Heart right ventricle (tissue), 16 donors: ENCODE results near the gene TBC1D22A. TPM values are rescaled to one million over a fixed set of nuclear protein-coding genes. Genes with fewer than 3 reads are reported as not detected.

Source experiments
- ATAC-seq, 8 donors: fragments of 200-7000 bp; cut with Tn5 transposase; one replicate each; pipeline ENCODE4 v1.9.1; 2020; ENCODE audit warnings: mild to moderate bottlenecking in 8 of 8, moderate library complexity in 8 of 8, moderate number of reproducible peaks in 1 of 8
- DNase-seq, 2 donors: peaks; one replicate each; pipeline ENCODE4 v3.0.0-alpha.2; 2020
- H3K27ac ChIP-seq, 10 donors: fragments of 200-600 bp; sonication (generic) in 2 of 10; one replicate each; pipeline versions ENCODE4 v1.5.0 to v1.8.0; 2020 to 2022; ENCODE audit warnings: mild to moderate bottlenecking in 3 of 10
- H3K27me3 ChIP-seq, 7 donors: fragments of 200-600 bp; one replicate each; pipeline ENCODE4 v1.8.0; 2021 to 2022; ENCODE audit warnings: mild to moderate bottlenecking in 2 of 7
- H3K36me3 ChIP-seq, 9 donors: fragments of 200-600 bp; sonication (generic) in 1 of 9; one replicate each; pipeline versions ENCODE4 v1.5.0 to v1.8.0; 2020 to 2022; ENCODE audit warnings: mild to moderate bottlenecking in 2 of 9
- H3K4me1 ChIP-seq, 9 donors: fragments of 200-600 bp; sonication (generic) in 1 of 9; one replicate each; pipeline versions ENCODE4 v1.5.0 to v1.8.0; 2020 to 2022; ENCODE audit warnings: mild to moderate bottlenecking in 4 of 9
- H3K4me3 ChIP-seq, 10 donors: fragments of 200-600 bp; sonication (generic) in 2 of 10; one replicate each; pipeline versions ENCODE4 v1.5.0 to v1.8.0; 2020 to 2022; ENCODE audit warnings: mild to moderate bottlenecking in 7 of 10, moderate library complexity in 2 of 10
- H3K9me3 ChIP-seq, 11 donors: fragments of 200-600 bp in 10 of 11; sonication (generic) in 2 of 11; one replicate each; pipeline versions ENCODE4 v1.5.0 to v1.8.0; 2013 to 2022; ENCODE audit warnings: mild to moderate bottlenecking in 2 of 11, control low read depth in 1 of 11, moderate library complexity in 1 of 11
- WGBS, 2 donors: extraction: QIAGEN DNeasy Blood & Tissue Kit; methylation state at CpG; one replicate each; pipeline ENCODE4 v1.1.7; 2013; ENCODE audit warnings: inconsistent platforms in 1 of 2; 5-methylcytosine and 5-hydroxymethylcytosine counted together
- intact Hi-C, 10 donors: fragments of 100-400 bp; cut with DNase I; formaldehyde crosslinking; loops; one replicate each; pipeline versions ENCODE4 v1.11.1 to v1.14.2; 2022
- polyA plus RNA-seq, 2 donors: library from polyadenylated mRNA; stranded (reverse); fragments of 200-250 nt; gene quantifications; one replicate each; pipeline ENCODE4 v1.2.3, GENCODE V29; 2013
- total RNA-seq, 10 donors: library from RNA; stranded (reverse); fragmentation: NEBNext Ultra II Directional in 3 of 10; extraction: Animal tissue kit (Norgen Biotek cat#: 25700) in 3 of 10; gene quantifications; one replicate each; pipeline versions ENCODE4 v1.2.1 to v1.2.4, GENCODE V29; 2021 to 2023
- TF ChIP-seq, protein P1 (sequence below), 9 donors: fragments of 200-600 bp; sonication (generic) in 2 of 9; IDR thresholded peaks; one replicate each; pipeline versions ENCODE4 v1.5.0 to v1.8.0; 2021 to 2022; ENCODE audit warnings: antibody characterized with exemption in 9 of 9, mild to moderate bottlenecking in 5 of 9, moderate library complexity in 1 of 9
- donor health status: Arrhythmogenic right ventricular cardiomyopathy.
- donor health status: ischemic (EF 13 %, LVEDD 7.1; RV severe dilation, severe dysfunction).
- donor health status: healthy with polysubstance abuse.
- donor health status: DM: no; HTN: yes; CAD: no.
- donor health status: DM: no; HTN: no; CAD: no.
- donor health status: ischemic (EF 25% LVEDD 6.9; RV normal size, moderate dysfunction).
- donor health status: ischemic (EF 25% LVEDD 5.7; RV mildly dilated, moderate dysfunction).
- donor health status: healthy.
- donor health status: DM: yes; HTN: yes; CAD: no.
- donor health status: Ischemic cardiomyopathy.
- donor health status: ischemic (EF 35%, LVEDD 5.7; RV mildly dilated, moderate dysfunction).
- donor health status: nonischemic (EF 11% LVEDD 7.7; RV severe dilation, severe dysfunction).
- donor health status: DM: yes; HTN: yes; CAD: no.
- donor health status: PGD.
- donor health status: ischemic (EF 29% LVEDD 5.4; RV normal size, mild dysfunction).
- donor health status: nonischemic (EF 23%, LVEDD 6.1; RV moderate dilation, normal function).

The TBC1D22A gene
- total and polyA plus RNA-seq, 12 donors, result 7.2 to 27.9 (median 17.9) TPM

DNA sequence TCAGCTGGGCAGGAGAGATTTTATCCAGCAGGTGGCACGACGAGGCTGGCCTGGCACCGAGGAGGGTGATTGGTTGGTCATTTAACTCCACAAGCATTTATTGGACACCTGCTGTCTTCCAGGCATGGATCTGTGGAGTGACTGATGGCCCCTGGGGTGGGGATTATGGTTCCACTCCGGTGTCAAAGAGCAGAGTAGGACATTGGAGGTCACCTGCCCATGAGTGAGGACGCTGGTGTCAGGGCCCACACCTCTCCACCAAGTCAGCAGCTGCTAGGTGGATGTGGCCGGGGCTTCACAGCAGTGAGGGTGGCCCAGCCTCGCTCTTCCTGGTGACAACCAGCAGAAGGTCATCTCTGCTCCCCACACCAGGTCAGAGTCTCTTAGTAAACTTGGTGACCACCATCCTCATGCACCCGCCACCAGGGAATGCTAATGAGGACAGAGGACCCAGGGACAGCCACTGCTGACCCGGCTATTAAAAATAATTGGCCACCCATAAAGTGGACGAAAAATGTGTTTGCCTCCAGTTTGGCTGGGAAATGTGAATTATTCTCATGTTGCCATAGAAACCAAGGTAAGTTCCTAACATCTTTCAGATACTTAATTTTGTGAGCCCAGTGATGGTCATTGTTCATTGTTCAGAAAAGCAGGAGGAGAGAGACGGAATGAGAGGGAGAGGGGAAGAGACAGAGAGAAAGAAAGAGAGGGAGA lies 428.7 kb downstream of the TBC1D22A start:
- WGBS, 2 donors, result 87 to 88% methylated on average over 11 of the region's 11 CpGs
- intact Hi-C loops, result no loop called here
- no peaks in the 10 kb centered on the region for H3K27me3 ChIP-seq
- ATAC-seq (no peak), DNase-seq (no peak)
- H3K27ac ChIP-seq, result no peak overlapping the region
- H3K9me3 ChIP-seq, result peaks cover 0 to 11% (median 3%) of the 10 kb centered on the region in 11 donors
- no peak overlapping the region for H3K4me3 ChIP-seq
- TF ChIP-seq, protein P1, sequence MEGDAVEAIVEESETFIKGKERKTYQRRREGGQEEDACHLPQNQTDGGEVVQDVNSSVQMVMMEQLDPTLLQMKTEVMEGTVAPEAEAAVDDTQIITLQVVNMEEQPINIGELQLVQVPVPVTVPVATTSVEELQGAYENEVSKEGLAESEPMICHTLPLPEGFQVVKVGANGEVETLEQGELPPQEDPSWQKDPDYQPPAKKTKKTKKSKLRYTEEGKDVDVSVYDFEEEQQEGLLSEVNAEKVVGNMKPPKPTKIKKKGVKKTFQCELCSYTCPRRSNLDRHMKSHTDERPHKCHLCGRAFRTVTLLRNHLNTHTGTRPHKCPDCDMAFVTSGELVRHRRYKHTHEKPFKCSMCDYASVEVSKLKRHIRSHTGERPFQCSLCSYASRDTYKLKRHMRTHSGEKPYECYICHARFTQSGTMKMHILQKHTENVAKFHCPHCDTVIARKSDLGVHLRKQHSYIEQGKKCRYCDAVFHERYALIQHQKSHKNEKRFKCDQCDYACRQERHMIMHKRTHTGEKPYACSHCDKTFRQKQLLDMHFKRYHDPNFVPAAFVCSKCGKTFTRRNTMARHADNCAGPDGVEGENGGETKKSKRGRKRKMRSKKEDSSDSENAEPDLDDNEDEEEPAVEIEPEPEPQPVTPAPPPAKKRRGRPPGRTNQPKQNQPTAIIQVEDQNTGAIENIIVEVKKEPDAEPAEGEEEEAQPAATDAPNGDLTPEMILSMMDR (IDR thresholded peaks at IDR 0.05), result no peak
- H3K36me3 ChIP-seq, result no peaks in the 10 kb centered on the region
- no peaks in the 10 kb centered on the region for H3K4me1 ChIP-seq

DNA sequence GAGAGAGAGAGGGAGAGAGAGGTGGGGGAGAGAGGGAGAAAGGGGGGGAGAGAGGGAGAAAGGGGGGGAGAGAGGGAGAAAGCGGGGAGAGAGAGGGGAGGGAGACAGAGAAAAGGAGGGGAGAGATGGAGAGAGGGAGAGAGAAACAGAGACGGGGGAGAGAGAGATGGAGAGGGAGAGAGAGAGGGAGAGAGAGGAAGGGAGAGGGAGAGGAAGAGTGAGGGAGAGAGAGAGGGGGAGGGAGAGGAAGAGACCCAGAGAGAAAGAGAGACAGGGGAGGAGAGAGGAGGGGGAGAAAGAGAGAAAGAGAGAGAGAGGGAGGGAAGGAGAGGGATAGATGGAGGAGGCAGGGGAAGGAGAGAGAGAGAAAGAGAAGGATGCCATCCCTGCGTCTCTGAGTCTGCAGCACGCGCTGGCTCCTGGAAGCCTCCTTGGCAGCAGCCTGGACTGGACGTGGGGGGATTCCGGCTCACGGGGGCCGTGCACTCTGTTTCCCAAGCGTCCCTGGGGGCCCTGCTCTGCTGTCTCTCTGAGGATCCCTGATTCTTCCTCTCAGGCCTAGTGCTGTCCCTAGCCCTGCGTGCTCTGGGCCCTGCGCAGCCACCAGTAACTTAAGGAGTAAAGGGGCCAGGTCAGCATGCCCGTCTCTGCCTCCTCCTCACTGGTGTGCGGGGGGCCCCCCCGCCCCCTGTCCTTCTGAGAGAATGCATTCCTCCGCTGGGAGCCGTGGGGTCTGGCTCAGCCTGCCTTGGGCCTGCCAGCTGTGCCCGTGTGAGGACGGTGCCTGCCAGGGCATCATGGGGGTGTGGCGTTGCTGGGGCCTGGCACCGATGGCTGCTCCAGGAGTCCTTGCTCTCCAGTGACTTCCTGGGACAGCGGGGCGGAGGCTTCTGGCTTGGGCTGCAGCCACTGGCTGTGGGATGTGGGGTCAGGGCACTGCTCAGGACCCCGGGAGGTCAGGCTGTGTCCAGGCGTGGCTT lies 429.5 kb downstream of the TBC1D22A start:
- DNase-seq (peak in 1 of 2 donors; percentile 3), ATAC-seq (peak in 5 of 8 donors; percentile 25 to 65 (median 42))
- WGBS, 2 donors, result 52 to 62% methylated on average over 20 to 24 of the region's 25 CpGs
- TF ChIP-seq, protein P1 (IDR thresholded peaks at IDR 0.05), result no peak
- no peaks in the 10 kb centered on the region for H3K36me3 ChIP-seq
- H3K4me1 ChIP-seq, result no peaks in the 10 kb centered on the region
- no peak overlapping the region for H3K27ac ChIP-seq
- H3K27me3 ChIP-seq, result no peaks in the 10 kb centered on the region
- peaks cover 0 to 3% (median 0%) of the 10 kb centered on the region in 11 donors for H3K9me3 ChIP-seq
- intact Hi-C loops, result no loop called here
- H3K4me3 ChIP-seq, result no peak overlapping the region

DNA sequence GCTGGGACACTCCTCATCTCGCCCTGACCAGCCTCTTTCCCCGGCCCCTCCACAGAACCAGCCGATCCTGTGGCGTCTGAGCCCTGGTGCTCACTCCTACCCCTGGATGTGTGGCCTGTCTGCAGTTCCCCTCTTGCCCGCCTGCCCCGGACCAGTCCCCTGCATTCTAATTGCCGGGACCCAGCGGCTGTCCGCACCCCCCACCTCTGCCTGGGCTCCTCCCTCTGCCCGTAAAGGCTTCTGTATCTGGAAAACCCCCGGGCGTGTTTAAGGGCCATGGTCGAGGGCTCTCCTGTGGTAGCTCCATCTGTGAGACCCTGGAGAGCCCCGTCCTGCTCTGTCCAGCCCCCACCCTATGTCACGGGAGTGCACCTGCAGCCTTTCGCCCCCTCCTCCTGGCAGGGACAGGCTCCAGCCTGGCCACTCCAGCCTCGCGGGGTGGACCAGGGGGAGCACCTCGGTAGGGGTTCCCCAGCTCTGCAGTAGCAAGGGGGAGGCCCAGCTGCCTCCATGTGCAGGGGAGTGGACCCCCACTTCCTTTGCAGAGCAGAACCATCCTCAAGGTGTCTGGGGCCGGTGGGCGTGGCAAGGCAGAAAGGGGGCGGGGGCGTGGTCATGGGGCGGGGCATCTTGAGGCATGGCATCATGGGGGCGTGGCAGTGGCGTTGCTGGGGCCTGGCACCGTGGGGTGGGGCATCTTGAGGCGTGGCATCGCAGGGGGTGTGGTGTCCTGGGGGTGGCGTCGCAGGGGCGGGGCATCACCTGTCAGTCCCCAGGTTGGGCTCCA lies 430.4 kb downstream of the TBC1D22A start:
- Histone ChIP-seq H3K27me3 (peaks cover 0 to 6% (median 0%) of the 10 kb centered on the region in 7 donors), H3K36me3 (no peaks in the 10 kb centered on the region), H3K27ac (no peak overlapping the region), H3K9me3 (no peaks in the 10 kb centered on the region), H3K4me3 (no peak overlapping the region), H3K4me1 (no peaks in the 10 kb centered on the region)
- intact Hi-C loops, result no loop called here
- TF ChIP-seq, protein P1 (IDR thresholded peaks at IDR 0.05), result no peak
- ATAC-seq (peak in 2 of 8 donors; percentile 10 to 18), DNase-seq (no peak)
- 83 to 85% methylated on average over 32 of the region's 32 CpGs for WGBS, 2 donors
